Measurements from ENCODE around the gene LSM14B. TPM values are rescaled to one million over a fixed set of nuclear protein-coding genes. Genes with fewer than 3 reads are reported as not detected.
A peak's percentile ranks its signal among the peaks of the same experiment; 100 is the strongest.

LSM14B gene
- total RNA-seq, 1 experiment from 2014 or later: 76.9 TPM

GRCh38 chr20:62136283-62137091, 14.2 kb downstream of the LSM14B start:
- Mint-ChIP-seq H3K27ac (ENCODE audit: unreplicated experiment) (peak overlapping the region; percentile 37), H3K27me3 (ENCODE audit: unreplicated experiment) (no peaks in the 10 kb centered on the region), H3K9me3 (ENCODE audit: low read depth, unreplicated experiment) (no peaks in the 10 kb centered on the region), H3K4me1 (ENCODE audit: low read depth, unreplicated experiment) (peaks cover 27% of the 10 kb centered on the region), H3K4me3 (ENCODE audit: low read depth, unreplicated experiment) (no peak overlapping the region), H3K36me3 (ENCODE audit: insufficient read depth, unreplicated experiment) (peaks cover 97% of the 10 kb centered on the region)
- no TSS peak for BruUV-seq (replicated peaks)
- DNase-seq: peak; percentile 83
- CTCF ChIA-PET: interaction anchor here (0.8 to 1.7 kb wide), 2 partner anchors 15 to 125 kb away, joined by 4 to 7 read pairs; partner anchors contain the start of gene LSM14B
- TF ChIP-seq, protein P1, sequence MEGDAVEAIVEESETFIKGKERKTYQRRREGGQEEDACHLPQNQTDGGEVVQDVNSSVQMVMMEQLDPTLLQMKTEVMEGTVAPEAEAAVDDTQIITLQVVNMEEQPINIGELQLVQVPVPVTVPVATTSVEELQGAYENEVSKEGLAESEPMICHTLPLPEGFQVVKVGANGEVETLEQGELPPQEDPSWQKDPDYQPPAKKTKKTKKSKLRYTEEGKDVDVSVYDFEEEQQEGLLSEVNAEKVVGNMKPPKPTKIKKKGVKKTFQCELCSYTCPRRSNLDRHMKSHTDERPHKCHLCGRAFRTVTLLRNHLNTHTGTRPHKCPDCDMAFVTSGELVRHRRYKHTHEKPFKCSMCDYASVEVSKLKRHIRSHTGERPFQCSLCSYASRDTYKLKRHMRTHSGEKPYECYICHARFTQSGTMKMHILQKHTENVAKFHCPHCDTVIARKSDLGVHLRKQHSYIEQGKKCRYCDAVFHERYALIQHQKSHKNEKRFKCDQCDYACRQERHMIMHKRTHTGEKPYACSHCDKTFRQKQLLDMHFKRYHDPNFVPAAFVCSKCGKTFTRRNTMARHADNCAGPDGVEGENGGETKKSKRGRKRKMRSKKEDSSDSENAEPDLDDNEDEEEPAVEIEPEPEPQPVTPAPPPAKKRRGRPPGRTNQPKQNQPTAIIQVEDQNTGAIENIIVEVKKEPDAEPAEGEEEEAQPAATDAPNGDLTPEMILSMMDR (IDR thresholded peaks at IDR 0.05; ENCODE audit: unreplicated experiment): peak; percentile 82
- intact Hi-C loops (cut with micrococcal nuclease; ENCODE audit: unreplicated experiment): loop anchor here (2.0 to 5.0 kb wide), 2 partner anchors 74 to 126 kb away; no protein-coding TSS in a partner anchor

- H3K4me3 Mint-ChIP-seq (ENCODE audit: low read depth, unreplicated experiment): no peak overlapping the region
- intact Hi-C loops (cut with micrococcal nuclease; ENCODE audit: unreplicated experiment): loop anchor here (2.0 to 5.0 kb wide), 2 partner anchors 75 to 126 kb away; no protein-coding TSS in a partner anchor
- TF ChIP-seq, protein P1 (IDR thresholded peaks at IDR 0.05; ENCODE audit: unreplicated experiment): peak; percentile 20
- CTCF ChIA-PET: interaction anchor here (1.7 kb wide), 1 partner anchor 15 kb away, joined by 7 read pairs; the partner anchor contains the start of gene LSM14B
- peaks cover 97% of the 10 kb centered on the region for H3K36me3 Mint-ChIP-seq (ENCODE audit: insufficient read depth, unreplicated experiment)
- no TSS peak for BruUV-seq (replicated peaks)
- DNase-seq: no peak
- H3K9me3 Mint-ChIP-seq (ENCODE audit: low read depth, unreplicated experiment): no peaks in the 10 kb centered on the region
- H3K27me3 Mint-ChIP-seq (ENCODE audit: unreplicated experiment): no peaks in the 10 kb centered on the region
- peak overlapping the region; percentile 37 for H3K27ac Mint-ChIP-seq (ENCODE audit: unreplicated experiment)
- peaks cover 33% of the 10 kb centered on the region for H3K4me1 Mint-ChIP-seq (ENCODE audit: low read depth, unreplicated experiment)
Observed at GRCh38 chr20:62137092-62137384, 14.8 kb downstream of the LSM14B start.

DNA sequence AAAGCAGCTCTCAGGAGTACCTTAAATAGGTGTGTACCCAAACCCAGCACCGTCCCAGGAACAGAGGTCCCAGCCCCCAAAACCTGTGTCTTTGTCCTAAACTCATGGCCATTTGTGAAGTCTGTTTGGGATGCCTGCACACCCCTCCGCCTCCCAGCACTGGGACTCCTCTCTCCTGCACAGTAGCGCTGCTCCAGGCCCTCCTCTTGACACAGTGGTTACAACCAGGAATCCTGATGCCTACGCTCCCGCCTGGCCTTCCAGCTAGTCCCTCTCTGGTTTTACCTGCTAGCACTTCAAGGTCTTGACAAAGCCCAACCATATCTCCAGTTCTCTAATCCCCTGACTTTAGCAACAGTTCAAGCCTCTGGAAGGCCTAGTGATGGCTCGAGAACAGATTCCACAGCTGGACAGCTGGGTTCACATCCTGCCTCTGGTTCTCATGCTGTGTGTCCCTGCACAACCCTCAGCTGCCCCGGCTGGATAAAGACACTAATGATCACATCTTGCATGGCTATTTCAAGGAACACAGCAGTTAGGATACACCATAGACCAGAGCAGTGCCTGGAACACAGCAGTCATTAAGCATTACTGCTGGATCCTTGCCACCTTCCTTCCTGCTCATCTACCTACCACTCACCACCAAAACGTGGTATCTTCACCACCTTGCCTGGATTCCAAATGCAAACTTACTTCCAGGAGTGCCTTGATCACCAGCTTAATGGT, 15.4 kb downstream of the LSM14B start:
- CTCF ChIA-PET: interaction anchor here (0.6 to 0.7 kb wide), 2 partner anchors 47 to 495 kb away, joined by 3 to 4 read pairs; no protein-coding TSS in a partner anchor
- H3K4me3 Mint-ChIP-seq (ENCODE audit: low read depth, unreplicated experiment): no peak overlapping the region
- no peaks in the 10 kb centered on the region for H3K27me3 Mint-ChIP-seq (ENCODE audit: unreplicated experiment)
- TF ChIP-seq, protein P1 (IDR thresholded peaks at IDR 0.05; ENCODE audit: unreplicated experiment): no peak
- intact Hi-C loops (cut with micrococcal nuclease; ENCODE audit: unreplicated experiment): loop anchor here (2.0 to 5.0 kb wide), 2 partner anchors 75 to 127 kb away; no protein-coding TSS in a partner anchor
- BruUV-seq (replicated peaks): no TSS peak
- peaks cover 33% of the 10 kb centered on the region for H3K4me1 Mint-ChIP-seq (ENCODE audit: low read depth, unreplicated experiment)
- DNase-seq: no peak
- no peak overlapping the region for H3K27ac Mint-ChIP-seq (ENCODE audit: unreplicated experiment)
- H3K36me3 Mint-ChIP-seq (ENCODE audit: insufficient read depth, unreplicated experiment): peaks cover 97% of the 10 kb centered on the region
- H3K9me3 Mint-ChIP-seq (ENCODE audit: low read depth, unreplicated experiment): no peaks in the 10 kb centered on the region

- peaks cover 95% of the 10 kb centered on the region for H3K36me3 Mint-ChIP-seq (ENCODE audit: insufficient read depth, unreplicated experiment)
- H3K4me3 Mint-ChIP-seq (ENCODE audit: low read depth, unreplicated experiment): no peak overlapping the region
- H3K27me3 Mint-ChIP-seq (ENCODE audit: unreplicated experiment): no peaks in the 10 kb centered on the region
- intact Hi-C loops (cut with micrococcal nuclease; ENCODE audit: unreplicated experiment): loop anchor here (5.0 kb wide), 1 partner anchor 76 kb away; no protein-coding TSS in a partner anchor
- no peak for DNase-seq
- H3K27ac Mint-ChIP-seq (ENCODE audit: unreplicated experiment): no peak overlapping the region
- CTCF ChIA-PET: interaction anchor here (0.6 to 0.7 kb wide), 2 partner anchors 48 to 496 kb away, joined by 3 to 4 read pairs; no protein-coding TSS in a partner anchor
- TF ChIP-seq, protein P1 (IDR thresholded peaks at IDR 0.05; ENCODE audit: unreplicated experiment): no peak
- H3K9me3 Mint-ChIP-seq (ENCODE audit: low read depth, unreplicated experiment): no peaks in the 10 kb centered on the region
- BruUV-seq (replicated peaks): no TSS peak
- peaks cover 33% of the 10 kb centered on the region for H3K4me1 Mint-ChIP-seq (ENCODE audit: low read depth, unreplicated experiment)
Observed at GRCh38 chr20:62138204-62138543, 15.9 kb downstream of the LSM14B start.

All from Calu3 (cell line).